ENCODE data around the gene ARHGAP15. TPM values are rescaled to one million over a fixed set of nuclear protein-coding genes. Genes with fewer than 3 reads are reported as not detected.

The ARHGAP15 gene
- total RNA-seq, 1 donor from 2014 or later: not detected

DNA sequence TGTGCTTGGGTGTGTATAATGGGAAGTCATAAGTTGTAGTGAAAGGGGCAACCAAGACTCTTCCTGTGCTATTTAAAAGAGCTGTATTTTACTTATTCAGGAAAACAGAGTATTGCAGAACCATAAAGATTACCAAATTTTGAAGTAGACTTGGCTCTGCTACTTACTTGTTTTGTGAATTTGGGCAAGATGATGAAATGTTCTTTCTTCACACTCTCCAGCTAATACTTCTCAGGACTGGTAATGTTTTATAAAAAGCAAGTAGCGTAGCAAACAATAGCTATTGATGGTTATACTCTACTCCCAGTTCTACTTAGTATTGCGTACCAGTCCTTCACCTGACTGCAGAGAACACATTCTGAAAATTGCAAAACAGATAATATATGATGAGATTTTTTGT is 374.1 kb downstream of the ARHGAP15 start:
- no peak overlapping the region for H3K4me3 Mint-ChIP-seq (ENCODE audit: unreplicated experiment)
- H3K27ac Mint-ChIP-seq (ENCODE audit: unreplicated experiment): no peak overlapping the region
- no peaks in the 10 kb centered on the region for H3K27me3 Mint-ChIP-seq (ENCODE audit: unreplicated experiment)
- H3K36me3 Mint-ChIP-seq (ENCODE audit: unreplicated experiment): no peaks in the 10 kb centered on the region
- peaks cover 1% of the 10 kb centered on the region for H3K9me3 Mint-ChIP-seq (ENCODE audit: unreplicated experiment)
- peaks cover 5% of the 10 kb centered on the region for H3K4me1 Mint-ChIP-seq (ENCODE audit: low read depth, unreplicated experiment)
- TF ChIP-seq, protein P1, sequence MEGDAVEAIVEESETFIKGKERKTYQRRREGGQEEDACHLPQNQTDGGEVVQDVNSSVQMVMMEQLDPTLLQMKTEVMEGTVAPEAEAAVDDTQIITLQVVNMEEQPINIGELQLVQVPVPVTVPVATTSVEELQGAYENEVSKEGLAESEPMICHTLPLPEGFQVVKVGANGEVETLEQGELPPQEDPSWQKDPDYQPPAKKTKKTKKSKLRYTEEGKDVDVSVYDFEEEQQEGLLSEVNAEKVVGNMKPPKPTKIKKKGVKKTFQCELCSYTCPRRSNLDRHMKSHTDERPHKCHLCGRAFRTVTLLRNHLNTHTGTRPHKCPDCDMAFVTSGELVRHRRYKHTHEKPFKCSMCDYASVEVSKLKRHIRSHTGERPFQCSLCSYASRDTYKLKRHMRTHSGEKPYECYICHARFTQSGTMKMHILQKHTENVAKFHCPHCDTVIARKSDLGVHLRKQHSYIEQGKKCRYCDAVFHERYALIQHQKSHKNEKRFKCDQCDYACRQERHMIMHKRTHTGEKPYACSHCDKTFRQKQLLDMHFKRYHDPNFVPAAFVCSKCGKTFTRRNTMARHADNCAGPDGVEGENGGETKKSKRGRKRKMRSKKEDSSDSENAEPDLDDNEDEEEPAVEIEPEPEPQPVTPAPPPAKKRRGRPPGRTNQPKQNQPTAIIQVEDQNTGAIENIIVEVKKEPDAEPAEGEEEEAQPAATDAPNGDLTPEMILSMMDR (IDR thresholded peaks at IDR 0.05; ENCODE audit: partially characterized antibody, unreplicated experiment): no peak
- DNase-seq: no peak

GRCh38 chr2:143504397-143504796 is 375.2 kb downstream of the ARHGAP15 start:
- peak overlapping the region; percentile 72 for H3K27ac Mint-ChIP-seq (ENCODE audit: unreplicated experiment)
- H3K4me3 Mint-ChIP-seq (ENCODE audit: unreplicated experiment): no peak overlapping the region
- H3K27me3 Mint-ChIP-seq (ENCODE audit: unreplicated experiment): no peaks in the 10 kb centered on the region
- TF ChIP-seq, protein P1 (IDR thresholded peaks at IDR 0.05; ENCODE audit: partially characterized antibody, unreplicated experiment): no peak
- H3K4me1 Mint-ChIP-seq (ENCODE audit: low read depth, unreplicated experiment): peaks cover 5% of the 10 kb centered on the region
- no peaks in the 10 kb centered on the region for H3K36me3 Mint-ChIP-seq (ENCODE audit: unreplicated experiment)
- H3K9me3 Mint-ChIP-seq (ENCODE audit: unreplicated experiment): peaks cover 1% of the 10 kb centered on the region
- DNase-seq: no peak

- H3K4me1 Mint-ChIP-seq (ENCODE audit: low read depth, unreplicated experiment): peaks cover 5% of the 10 kb centered on the region
- peaks cover 1% of the 10 kb centered on the region for H3K9me3 Mint-ChIP-seq (ENCODE audit: unreplicated experiment)
- no peaks in the 10 kb centered on the region for H3K27me3 Mint-ChIP-seq (ENCODE audit: unreplicated experiment)
- H3K36me3 Mint-ChIP-seq (ENCODE audit: unreplicated experiment): no peaks in the 10 kb centered on the region
- H3K4me3 Mint-ChIP-seq (ENCODE audit: unreplicated experiment): no peak overlapping the region
- H3K27ac Mint-ChIP-seq (ENCODE audit: unreplicated experiment): no peak overlapping the region
- TF ChIP-seq, protein P1 (IDR thresholded peaks at IDR 0.05; ENCODE audit: partially characterized antibody, unreplicated experiment): no peak
- no peak for DNase-seq
These were observed 376.3 kb downstream of the ARHGAP15 start for GRCh38 chr2:143505542-143505941.

DNA sequence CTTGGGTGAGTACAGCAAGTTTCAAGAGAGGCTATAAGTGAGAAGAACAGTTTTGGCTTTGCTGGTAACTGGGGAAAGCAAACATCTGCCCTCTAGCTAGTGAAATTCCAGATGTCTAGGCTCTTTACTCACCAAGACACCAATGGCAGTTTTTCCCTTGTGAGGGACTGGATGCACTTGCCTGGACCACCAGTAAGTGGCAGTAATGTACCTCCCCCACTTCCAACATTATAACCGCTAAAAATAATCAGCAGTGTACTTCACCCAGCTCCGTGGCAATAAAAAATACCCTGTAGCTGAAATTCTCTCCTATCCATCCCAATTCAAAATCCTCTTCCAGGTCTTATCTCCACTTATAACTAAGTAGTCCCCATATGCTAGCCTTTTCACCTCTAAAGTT is 383.9 kb downstream of the ARHGAP15 start:
- H3K4me3 Mint-ChIP-seq (ENCODE audit: unreplicated experiment): no peak overlapping the region
- peaks cover 1% of the 10 kb centered on the region for H3K9me3 Mint-ChIP-seq (ENCODE audit: unreplicated experiment)
- H3K36me3 Mint-ChIP-seq (ENCODE audit: unreplicated experiment): no peaks in the 10 kb centered on the region
- DNase-seq: peak; percentile 37
- H3K27ac Mint-ChIP-seq (ENCODE audit: unreplicated experiment): no peak overlapping the region
- no peaks in the 10 kb centered on the region for H3K27me3 Mint-ChIP-seq (ENCODE audit: unreplicated experiment)
- TF ChIP-seq, protein P1 (IDR thresholded peaks at IDR 0.05; ENCODE audit: partially characterized antibody, unreplicated experiment): peak; percentile 77
- H3K4me1 Mint-ChIP-seq (ENCODE audit: low read depth, unreplicated experiment): no peaks in the 10 kb centered on the region

- Mint-ChIP-seq H3K9me3 (ENCODE audit: unreplicated experiment) (peaks cover 1% of the 10 kb centered on the region), H3K27ac (ENCODE audit: unreplicated experiment) (no peak overlapping the region), H3K27me3 (ENCODE audit: unreplicated experiment) (no peaks in the 10 kb centered on the region), H3K36me3 (ENCODE audit: unreplicated experiment) (no peaks in the 10 kb centered on the region), H3K4me1 (ENCODE audit: low read depth, unreplicated experiment) (no peaks in the 10 kb centered on the region), H3K4me3 (ENCODE audit: unreplicated experiment) (no peak overlapping the region)
- no peak for DNase-seq
- TF ChIP-seq, protein P1 (IDR thresholded peaks at IDR 0.05; ENCODE audit: partially characterized antibody, unreplicated experiment): no peak
These were observed 385.2 kb downstream of the ARHGAP15 start for GRCh38 chr2:143514413-143514812.

Data from glutamatergic neuron (in vitro differentiated cells).